Measurements from ENCODE around the gene CASZ1.

GRCh38 chr1:10640843-10641553 lies 155.4 kb downstream of the CASZ1 start:
- no peak for TF ChIP-seq CTCF (IDR thresholded peaks at IDR 0.05)
- TF ChIP-seq POLR2A (IDR thresholded peaks at IDR 0.05): no peak

Data from adrenal gland (tissue), 5 donors.